Kidney (tissue), 14 donors: ENCODE measurements around the gene CNGA3. TPM values are rescaled to one million over a fixed set of nuclear protein-coding genes. Genes with fewer than 3 reads are reported as not detected.
"Not testable (repeated sequence)": the region's sequence is repeated elsewhere in the genome, so short reads cannot be mapped to it uniquely, and the experiment has no call there.

Experiments
- DNase-seq, 5 donors: peaks; one replicate each; pipeline ENCODE4 v3.0.0-alpha.2; 2013 to 2020
- FAIRE-seq: peaks from 2 replicates; lab custom pipeline; 2012; peaks lifted over from hg19 to GRCh38; lab: Jason Lieb, UNC
- H3K27ac ChIP-seq, 2 donors: one replicate each; pipeline ENCODE4 v1.7.0; 2013; ENCODE audit warnings: low read depth in 2 of 2, low read length in 2 of 2, inconsistent platforms in 1 of 2
- H3K27me3 ChIP-seq: one replicate; pipeline ENCODE4 v1.7.1; 2013; ENCODE audit warnings: low read length, inconsistent platforms; ENCODE audit not compliant: control insufficient read depth, insufficient read depth
- H3K36me3 ChIP-seq, 3 donors: one replicate each; pipeline versions ENCODE4 v1.7.0 to v1.7.1; 2013; ENCODE audit warnings: low read length in 3 of 3, control low read depth in 1 of 3, inconsistent platforms in 1 of 3; ENCODE audit not compliant: insufficient read depth in 3 of 3, control insufficient read depth in 2 of 3
- H3K4me1 ChIP-seq, 3 donors: one replicate each; pipeline versions ENCODE4 v1.7.0 to v1.7.1; 2013; ENCODE audit warnings: low read length in 3 of 3, inconsistent platforms in 1 of 3, low read depth in 1 of 3; ENCODE audit not compliant: control insufficient read depth in 2 of 3, insufficient read depth in 2 of 3
- H3K4me3 ChIP-seq, 3 donors: one replicate each; pipeline versions ENCODE4 v1.7.0 to v1.8.1; 2013; ENCODE audit warnings: low read length in 3 of 3, control low read depth in 1 of 3, inconsistent platforms in 1 of 3
- H3K9ac ChIP-seq, 3 donors: one replicate each; pipeline versions ENCODE4 v1.7.0 to v1.7.1; 2013; ENCODE audit warnings: low read length in 3 of 3, control low read depth in 1 of 3, inconsistent platforms in 1 of 3
- H3K9me3 ChIP-seq, 3 donors: one replicate each; pipeline versions ENCODE4 v1.7.0 to v1.7.1; 2013; ENCODE audit warnings: low read length in 3 of 3, control low read depth in 1 of 3, inconsistent platforms in 1 of 3; ENCODE audit not compliant: control insufficient read depth in 2 of 3, insufficient read depth in 1 of 3
- CTCF ChIP-seq: IDR thresholded peaks from 3 replicates; pipeline ENCODE4 v1.5.1; 2012; ENCODE audit warnings: mild to moderate bottlenecking, moderate library complexity, borderline replicate concordance; ENCODE audit not compliant: insufficient read depth; ENCODE audit errors: extremely low read depth
- intact Hi-C: fragments of 100-400 bp; cut with DNase I; formaldehyde crosslinking; loops from one replicate; pipeline ENCODE4 v1.11.1; 2022
- polyA plus RNA-seq: library from polyadenylated mRNA; stranded (reverse); fragments of 350-450 nt; fragmentation: Illumina TruSeq; extraction: RNeasy Lipid Tissue Mini Kit (QIAGEN cat#74804); gene quantifications from one replicate; pipeline ENCODE4 v1.2.3, GENCODE V29; 2014; ENCODE audit warnings: low read depth, low replicate concordance; ENCODE audit not compliant: insufficient read depth
- total RNA-seq: library from RNA; stranded (reverse); fragmentation: NEBNext Ultra II Directional; extraction: Animal tissue kit (Norgen Biotek cat#: 25700); gene quantifications from one replicate; pipeline ENCODE4 v1.2.1, GENCODE V29; 2021
- donor health status: control.
- donor health status: control.
- donor health status: control.
- donor health status: control.
- donor health status: control.
- donor health status: DM: yes; HTN: yes; CAD: no.
- donor health status: Normal renal cell carcinoma (clear cell type).

CNGA3 gene
- total and polyA plus RNA-seq, 2 donors from 2014 or later: not detected

GRCh38 chr2:98434492-98434891, 88.2 kb downstream of the CNGA3 start:
- H3K9ac ChIP-seq: no peak overlapping the region
- H3K27ac ChIP-seq: no peak overlapping the region
- H3K9me3 ChIP-seq: no peaks in the 10 kb centered on the region
- no peak overlapping the region for H3K4me3 ChIP-seq
- FAIRE-seq (no peak), DNase-seq (no peak)
- no peak for TF ChIP-seq CTCF
- H3K4me1 ChIP-seq: no peaks in the 10 kb centered on the region
- H3K36me3 ChIP-seq: no peaks in the 10 kb centered on the region
- no peaks in the 10 kb centered on the region for H3K27me3 ChIP-seq
- intact Hi-C loops: no loop called here

DNA sequence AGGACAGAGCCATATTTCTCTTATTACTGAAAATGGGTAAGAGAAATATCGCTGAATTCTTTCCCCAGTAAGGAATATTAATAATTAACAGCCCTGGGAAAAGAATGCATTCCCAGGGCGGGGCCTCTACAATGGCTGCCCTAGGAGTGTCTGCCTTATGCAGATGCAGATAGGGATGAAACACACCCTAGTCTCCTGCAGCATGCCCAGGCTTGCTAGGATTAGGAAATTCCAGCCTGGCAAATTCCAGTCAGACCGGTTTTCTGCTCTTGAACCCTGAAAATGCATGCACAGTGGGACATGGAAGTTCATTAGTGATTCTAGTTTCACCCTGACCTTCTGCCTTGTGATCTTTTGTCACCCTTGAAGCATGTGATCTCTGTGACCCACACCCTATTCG, 89.4 kb downstream of the CNGA3 start:
- H3K27me3 ChIP-seq, H3K4me1 ChIP-seq, DNase-seq, H3K27ac ChIP-seq, FAIRE-seq, H3K4me3 ChIP-seq, H3K9ac ChIP-seq, H3K9me3 ChIP-seq, H3K36me3 ChIP-seq, intact Hi-C loops: not testable (repeated sequence)

- no peak for FAIRE-seq
- Histone ChIP-seq H3K36me3 (no peaks in the 10 kb centered on the region), H3K9me3 (no peaks in the 10 kb centered on the region), H3K4me3 (no peak overlapping the region), H3K9ac (no peak overlapping the region), H3K27me3 (no peaks in the 10 kb centered on the region), H3K4me1 (no peaks in the 10 kb centered on the region), H3K27ac (no peak overlapping the region)
- no peak for TF ChIP-seq CTCF
- no peak for DNase-seq
- intact Hi-C loops: no loop called here
Measured at GRCh38 chr2:98436734-98437133, 90.5 kb downstream of the CNGA3 start.

- H3K27me3 ChIP-seq: no peaks in the 10 kb centered on the region
- FAIRE-seq: no peak
- H3K9me3 ChIP-seq: no peaks in the 10 kb centered on the region
- DNase-seq: no peak
- H3K4me3 ChIP-seq: no peak overlapping the region
- no peak overlapping the region for H3K9ac ChIP-seq
- TF ChIP-seq CTCF: no peak
- no peaks in the 10 kb centered on the region for H3K36me3 ChIP-seq
- no peaks in the 10 kb centered on the region for H3K4me1 ChIP-seq
- intact Hi-C loops: no loop called here
- H3K27ac ChIP-seq: no peak overlapping the region
Measured at GRCh38 chr2:98438190-98439133, 92.2 kb downstream of the CNGA3 start.
